SU-DHL-6 (cell line): ENCODE data around the gene SUCNR1.
"Not testable (repeated sequence)": the region's sequence is repeated elsewhere in the genome, so short reads cannot be mapped to it uniquely, and the experiment has no call there.

ENCODE experiments used
- H2AFZ ChIP-seq: fragments of 200-600 bp; sonication (generic); 2 replicates; pipeline ENCODE4 v1.6.1; 2014; ENCODE audit warnings: low read depth, mild to moderate bottlenecking, moderate library complexity, mixed read lengths, antibody characterized with exemption, low read length; ENCODE audit not compliant: severe bottlenecking
- H3F3A ChIP-seq: fragments of 200-600 bp; shearing (Covaris generic); 2 replicates; pipeline ENCODE4 v1.6.0; 2016; ENCODE audit warnings: antibody characterized with exemption, mild to moderate bottlenecking; ENCODE audit not compliant: insufficient read depth
- H3K27ac ChIP-seq: fragments of 200-600 bp; sonication (generic); 2 replicates; pipeline ENCODE4 v1.5.1; 2016; ENCODE audit warnings: low read depth, mild to moderate bottlenecking, low read length, moderate library complexity, mixed read lengths
- H3K27me3 ChIP-seq: fragments of 200-600 bp; sonication (generic), shearing (Covaris generic); 2 replicates; pipeline ENCODE4 v1.6.0; 2014; ENCODE audit warnings: mild to moderate bottlenecking, low read length
- H3K36me3 ChIP-seq: fragments of 200-600 bp; sonication (generic); 2 replicates; pipeline ENCODE4 v1.6.1; 2014; ENCODE audit warnings: mild to moderate bottlenecking, low read length, mixed read lengths
- H3K4me2 ChIP-seq: fragments of 300-600, 200-600 bp; shearing (Covaris generic), sonication (generic); 2 replicates; pipeline ENCODE4 v1.6.0; 2014; ENCODE audit warnings: low read length, low read depth, mild to moderate bottlenecking; ENCODE audit not compliant: poor library complexity, severe bottlenecking
- H3K4me3 ChIP-seq: fragments of 200-600 bp; sonication (generic); 2 replicates; pipeline ENCODE4 v1.5.1; 2014; ENCODE audit warnings: antibody characterized with exemption, low read length, mild to moderate bottlenecking, mixed read lengths; ENCODE audit not compliant: insufficient read depth, poor library complexity, severe bottlenecking
- H3K79me2 ChIP-seq: fragments of 200-600 bp; sonication (generic); 2 replicates; pipeline ENCODE4 v1.6.1; 2014; ENCODE audit warnings: mild to moderate bottlenecking, low read length, moderate library complexity; ENCODE audit not compliant: insufficient read depth
- H3K9ac ChIP-seq: fragments of 200-600 bp; sonication (generic); 2 replicates; pipeline ENCODE4 v1.7.0; 2014; ENCODE audit warnings: mild to moderate bottlenecking, low read length
- H3K9me2 ChIP-seq: fragments of 200-600 bp; sonication (generic); replicated peaks from 2 replicates; pipeline ENCODE4 v1.6.1; 2014; ENCODE audit warnings: low read length; ENCODE audit not compliant: insufficient read depth
- H3K9me3 ChIP-seq: fragments of 200-600 bp; sonication (generic); 2 replicates; pipeline ENCODE4 v1.6.1; 2014; ENCODE audit warnings: low read length, mixed read lengths; ENCODE audit not compliant: insufficient read depth
- H4K20me1 ChIP-seq: fragments of 200-600 bp; sonication (generic); 2 replicates; pipeline ENCODE4 v1.6.1; 2014; ENCODE audit warnings: low read depth, mild to moderate bottlenecking, antibody characterized with exemption, low read length, moderate library complexity, mixed read lengths
- CTCF ChIP-seq: fragments of 200-600 bp; sonication (generic); IDR thresholded peaks from one replicate; pipeline ENCODE4 v1.5.1; 2017; ENCODE audit warnings: antibody characterized with exemption, mild to moderate bottlenecking, low read length, moderate library complexity; ENCODE audit not compliant: insufficient read depth, poor library complexity, severe bottlenecking
- EZH2phosphoT487 ChIP-seq: fragments of 200-600 bp; sonication (generic), shearing (Covaris generic); conservative IDR thresholded peaks from 2 replicates; pipeline ENCODE4 v1.6.1; 2018; ENCODE audit warnings: mild to moderate bottlenecking, antibody characterized with exemption, low read length, moderate library complexity, mixed read lengths

The SUCNR1 gene

GRCh38 chr3:151881137-151881536, 7.7 kb downstream of the SUCNR1 start:
- Histone ChIP-seq H3K27me3 (no peaks in the 10 kb centered on the region), H3F3A (no peaks in the 10 kb centered on the region), H3K4me3 (no peak overlapping the region), H2AFZ (no peak overlapping the region), H3K9me3 (no peaks in the 10 kb centered on the region), H3K27ac (no peak overlapping the region), H3K9me2 (no peaks in the 10 kb centered on the region), H3K4me2 (no peak overlapping the region), H3K79me2 (no peaks in the 10 kb centered on the region), H3K36me3 (no peaks in the 10 kb centered on the region), H3K9ac (no peak overlapping the region), H4K20me1 (no peaks in the 10 kb centered on the region)
- no peak for TF ChIP-seq EZH2phosphoT487
- no peak for TF ChIP-seq CTCF

- H3K79me2 ChIP-seq, H3K4me3 ChIP-seq, H2AFZ ChIP-seq, H3K9me2 ChIP-seq, H3K4me2 ChIP-seq, H4K20me1 ChIP-seq, H3K9me3 ChIP-seq, H3K36me3 ChIP-seq, H3K27ac ChIP-seq, H3K9ac ChIP-seq, H3F3A ChIP-seq, H3K27me3 ChIP-seq: not testable (repeated sequence)
These were observed 12.0 kb downstream of the SUCNR1 start for GRCh38 chr3:151885397-151885796.

- not testable (repeated sequence) for H3K36me3 ChIP-seq, H3K4me3 ChIP-seq, H3K9ac ChIP-seq, H3F3A ChIP-seq, H3K9me3 ChIP-seq, H3K9me2 ChIP-seq, H2AFZ ChIP-seq, H4K20me1 ChIP-seq, H3K27ac ChIP-seq, H3K27me3 ChIP-seq, H3K4me2 ChIP-seq, H3K79me2 ChIP-seq
These were observed 14.2 kb downstream of the SUCNR1 start for GRCh38 chr3:151887450-151888211.

- H4K20me1 ChIP-seq = no peaks in the 10 kb centered on the region
- no peak for TF ChIP-seq EZH2phosphoT487
- TF ChIP-seq CTCF = no peak
- H3K79me2 ChIP-seq = no peaks in the 10 kb centered on the region
- no peak overlapping the region for H3K9ac ChIP-seq
- H3K9me2 ChIP-seq = no peaks in the 10 kb centered on the region
- no peak overlapping the region for H3K4me2 ChIP-seq
- H3K4me3 ChIP-seq = no peak overlapping the region
- H3K27me3 ChIP-seq = no peaks in the 10 kb centered on the region
- no peak overlapping the region for H2AFZ ChIP-seq
- no peaks in the 10 kb centered on the region for H3K36me3 ChIP-seq
- H3K9me3 ChIP-seq = no peaks in the 10 kb centered on the region
- no peaks in the 10 kb centered on the region for H3F3A ChIP-seq
- H3K27ac ChIP-seq = no peak overlapping the region
These were observed 17.3 kb downstream of the SUCNR1 start for GRCh38 chr3:151890721-151891141.
